ENCODE results near the gene OMP. TPM values are rescaled to one million over a fixed set of nuclear protein-coding genes. Genes with fewer than 3 reads are reported as not detected.
A peak's percentile ranks its signal among the peaks of the same experiment; 100 is the strongest.

The OMP gene
- total and polyA plus RNA-seq, 7 donors = 0.32 TPM; not detected in 6

DNA sequence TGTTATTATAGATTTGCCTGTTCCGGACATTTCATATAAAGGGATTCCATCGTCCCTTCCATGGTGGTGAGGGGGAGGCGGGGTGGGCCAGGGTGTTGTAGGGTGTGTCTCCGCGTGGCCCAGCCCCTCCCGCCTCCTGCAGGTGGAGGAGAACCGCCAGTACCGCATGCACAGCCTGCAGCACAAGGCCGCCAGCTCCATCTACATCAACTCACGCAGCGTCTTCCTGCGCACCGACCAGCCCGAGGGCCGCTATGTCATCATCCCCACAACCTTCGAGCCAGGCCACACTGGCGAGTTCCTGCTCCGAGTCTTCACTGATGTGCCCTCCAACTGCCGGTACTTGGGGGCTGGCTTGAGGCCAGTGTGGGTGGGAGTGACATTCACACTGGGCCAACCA is 17.9 kb downstream of the OMP start:
- Histone ChIP-seq H3K27me3 (ENCODE audit: insufficient read depth in 3 of 3, low read length in 2 of 3) (no peaks in the 10 kb centered on the region), H3K27ac (no peak overlapping the region), H3K36me3 (ENCODE audit: insufficient read depth in 1 of 2, low read depth in 1 of 2) (no peaks in the 10 kb centered on the region), H3K4me1 (no peaks in the 10 kb centered on the region), H3K9me3 (no peaks in the 10 kb centered on the region), H3K4me3 (no peak overlapping the region)
- intact Hi-C loops (cut with DNase I) = no loop called here
- no peak for ATAC-seq
- TF ChIP-seq, protein P1, sequence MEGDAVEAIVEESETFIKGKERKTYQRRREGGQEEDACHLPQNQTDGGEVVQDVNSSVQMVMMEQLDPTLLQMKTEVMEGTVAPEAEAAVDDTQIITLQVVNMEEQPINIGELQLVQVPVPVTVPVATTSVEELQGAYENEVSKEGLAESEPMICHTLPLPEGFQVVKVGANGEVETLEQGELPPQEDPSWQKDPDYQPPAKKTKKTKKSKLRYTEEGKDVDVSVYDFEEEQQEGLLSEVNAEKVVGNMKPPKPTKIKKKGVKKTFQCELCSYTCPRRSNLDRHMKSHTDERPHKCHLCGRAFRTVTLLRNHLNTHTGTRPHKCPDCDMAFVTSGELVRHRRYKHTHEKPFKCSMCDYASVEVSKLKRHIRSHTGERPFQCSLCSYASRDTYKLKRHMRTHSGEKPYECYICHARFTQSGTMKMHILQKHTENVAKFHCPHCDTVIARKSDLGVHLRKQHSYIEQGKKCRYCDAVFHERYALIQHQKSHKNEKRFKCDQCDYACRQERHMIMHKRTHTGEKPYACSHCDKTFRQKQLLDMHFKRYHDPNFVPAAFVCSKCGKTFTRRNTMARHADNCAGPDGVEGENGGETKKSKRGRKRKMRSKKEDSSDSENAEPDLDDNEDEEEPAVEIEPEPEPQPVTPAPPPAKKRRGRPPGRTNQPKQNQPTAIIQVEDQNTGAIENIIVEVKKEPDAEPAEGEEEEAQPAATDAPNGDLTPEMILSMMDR (IDR thresholded peaks at IDR 0.05) = no peak
- peak in 1 of 2 donors; percentile 34 for DNase-seq
- WGBS, 3 donors = 90 to 95% (median 94%) methylated on average over 19 of the region's 19 CpGs

DNA sequence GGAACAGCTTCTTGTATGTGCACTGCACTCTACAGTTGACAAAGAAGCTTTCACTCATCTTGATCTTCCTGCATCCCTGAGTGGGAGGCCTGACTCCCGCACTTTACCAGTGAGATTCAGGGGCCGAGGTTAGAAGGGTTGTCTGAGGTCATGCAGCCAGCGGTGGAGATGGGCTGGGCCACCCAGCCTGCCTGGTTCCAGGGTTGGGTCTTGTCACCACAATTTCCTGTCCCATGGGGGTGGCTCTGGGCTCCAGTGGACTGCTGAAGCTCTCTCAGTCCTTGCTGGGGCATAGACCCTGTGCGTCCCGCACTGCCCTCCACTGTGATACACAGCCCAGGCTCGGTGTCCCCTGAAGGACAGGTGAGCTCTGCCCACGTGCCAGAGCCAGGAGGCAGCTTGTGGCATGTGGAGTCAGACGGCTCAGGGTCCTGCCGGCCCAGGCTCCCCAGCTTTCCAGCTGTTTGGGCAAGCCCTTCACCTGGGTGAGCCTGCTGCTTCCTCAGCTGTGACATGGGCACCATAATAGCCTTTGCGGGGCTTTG is 18.5 kb downstream of the OMP start:
- peak; percentile 5 to 24 for DNase-seq
- intact Hi-C loops (cut with DNase I) = no loop called here
- no peaks in the 10 kb centered on the region for H3K36me3 ChIP-seq (ENCODE audit: insufficient read depth in 1 of 2, low read depth in 1 of 2)

GRCh38 chr11:77121876-77122575 is 19.4 kb downstream of the OMP start:
- Histone ChIP-seq H3K36me3 (ENCODE audit: insufficient read depth in 1 of 2, low read depth in 1 of 2) (no peaks in the 10 kb centered on the region), H3K27ac (no peak overlapping the region), H3K9me3 (no peaks in the 10 kb centered on the region), H3K27me3 (ENCODE audit: insufficient read depth in 3 of 3, low read length in 2 of 3) (no peaks in the 10 kb centered on the region), H3K4me1 (no peaks in the 10 kb centered on the region), H3K4me3 (no peak overlapping the region)
- TF ChIP-seq, protein P1 (IDR thresholded peaks at IDR 0.05) = no peak
- intact Hi-C loops (cut with DNase I) = no loop called here
- WGBS, 3 donors = 89 to 95% (median 92%) methylated on average over 8 of the region's 8 CpGs
- ATAC-seq (no peak), DNase-seq (peak in 1 of 2 donors; percentile 23)

More for the DNA sequence above, 18.5 kb downstream of the OMP start:
- no peaks in the 10 kb centered on the region for H3K9me3 ChIP-seq
- TF ChIP-seq, protein P1 (IDR thresholded peaks at IDR 0.05) = no peak
- H3K4me3 ChIP-seq = no peak overlapping the region
- no peak for ATAC-seq
- H3K27ac ChIP-seq = no peak overlapping the region
- no peaks in the 10 kb centered on the region for H3K27me3 ChIP-seq (ENCODE audit: insufficient read depth in 3 of 3, low read length in 2 of 3)
- WGBS, 3 donors = 89 to 91% (median 90%) methylated on average over 10 of the region's 10 CpGs
- H3K4me1 ChIP-seq = no peaks in the 10 kb centered on the region

GRCh38 chr11:77122576-77123212 is 20.1 kb downstream of the OMP start:
- Histone ChIP-seq H3K27me3 (ENCODE audit: insufficient read depth in 3 of 3, low read length in 2 of 3) (no peaks in the 10 kb centered on the region), H3K27ac (no peak overlapping the region), H3K36me3 (ENCODE audit: insufficient read depth in 1 of 2, low read depth in 1 of 2) (no peaks in the 10 kb centered on the region), H3K9me3 (no peaks in the 10 kb centered on the region), H3K4me1 (no peaks in the 10 kb centered on the region), H3K4me3 (no peak overlapping the region)
- TF ChIP-seq, protein P1 (IDR thresholded peaks at IDR 0.05) = no peak
- DNase-seq = peak in 1 of 2 donors; percentile 8
- no peak for ATAC-seq
- intact Hi-C loops (cut with DNase I) = no loop called here
- 85 to 93% (median 90%) methylated on average over 7 of the region's 7 CpGs for WGBS, 3 donors

Data from psoas muscle (tissue), 8 donors.